ENCODE results near the gene TMEM175.

DNA sequence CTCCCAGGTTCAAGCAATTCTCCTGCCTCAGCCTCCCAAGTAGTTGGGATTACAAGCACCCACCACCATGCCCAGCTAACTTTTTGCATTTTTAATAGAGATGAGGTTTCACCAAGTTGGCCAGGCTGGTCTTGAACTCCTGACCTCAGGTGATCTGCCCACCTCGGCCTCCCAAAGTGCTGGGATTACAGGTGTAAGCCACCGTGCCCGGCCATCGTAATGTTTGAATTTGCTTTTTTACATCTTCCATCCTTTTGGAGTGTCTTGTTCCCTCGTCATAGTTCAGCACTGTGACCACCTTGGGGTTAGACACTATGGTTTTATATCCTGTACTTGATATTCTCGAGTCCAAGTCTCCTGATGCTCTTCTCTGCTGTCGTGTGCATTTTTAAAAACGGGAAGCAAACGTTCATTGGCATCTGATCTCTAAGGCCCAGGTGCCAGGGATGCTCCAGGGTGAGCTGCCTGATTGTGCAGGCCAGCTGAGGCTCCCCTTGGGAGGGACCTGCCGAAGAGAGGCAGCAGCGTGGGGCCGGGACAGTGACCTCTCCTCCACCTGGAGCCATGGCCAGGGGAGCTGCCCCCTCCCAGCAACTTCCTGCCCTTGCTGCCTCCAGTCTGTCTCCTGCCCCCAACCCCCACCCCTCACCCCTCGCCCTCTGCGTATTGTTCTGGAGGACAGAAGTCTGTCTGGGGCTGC lies 24.4 kb downstream of the TMEM175 start:
- TF ChIP-seq ZNF282 (CRISPR knock-in tag; IDR thresholded peaks at IDR 0.05) (no peak), HMG20B (CRISPR knock-in tag; IDR thresholded peaks at IDR 0.05) (no peak), JUN (IDR thresholded peaks at IDR 0.05; ENCODE audit: borderline replicate concordance, low read depth, low read length) (no peak), JUN (CRISPR knock-in tag; IDR thresholded peaks at IDR 0.05; ENCODE audit: borderline replicate concordance) (no peak), BCOR (IDR thresholded peaks at IDR 0.05) (no peak)

Data from K562 (cell line).